GM21825 (cell line): Measurements from ENCODE around the gene MIER2.
"Not testable (repeated sequence)": the region's sequence is repeated elsewhere in the genome, so short reads cannot be mapped to it uniquely, and the experiment has no call there.

Experiments
- ATAC-seq: cut with Tn5 transposase; IDR thresholded peaks from one replicate; pipeline ENCODE4 v1.9.1; 2021; ENCODE audit warnings: mild to moderate bottlenecking, moderate library complexity; ENCODE audit not compliant: unreplicated experiment

Gene MIER2

GRCh38 chr19:364496-365287 lies 20.1 kb upstream of the MIER2 start:
- ATAC-seq: no peak

GRCh38 chr19:362683-363082 lies 18.1 kb upstream of the MIER2 start:
- no peak for ATAC-seq

- no peak for ATAC-seq
Measured at GRCh38 chr19:362154-362553, 17.6 kb upstream of the MIER2 start.

- ATAC-seq: no peak
Measured at GRCh38 chr19:359653-359925, 15.0 kb upstream of the MIER2 start.

GRCh38 chr19:355536-355935 lies 10.9 kb upstream of the MIER2 start:
- not testable (repeated sequence) for ATAC-seq

GRCh38 chr19:355134-355533 lies 10.5 kb upstream of the MIER2 start:
- ATAC-seq: no peak

- ATAC-seq: no peak
Measured at GRCh38 chr19:351976-352625, 7.5 kb upstream of the MIER2 start.

GRCh38 chr19:347946-348861 lies 3.6 kb upstream of the MIER2 start:
- ATAC-seq: no peak

- ATAC-seq: no peak
Measured at GRCh38 chr19:345320-345879, 804 bp upstream of the MIER2 start.

- ATAC-seq: peak; percentile 13
Measured at GRCh38 chr19:343941-344624, 513 bp downstream of the MIER2 start.

GRCh38 chr19:343451-343931 lies 1.1 kb downstream of the MIER2 start:
- ATAC-seq: no peak

GRCh38 chr19:342801-343421 lies 1.7 kb downstream of the MIER2 start:
- no peak for ATAC-seq

GRCh38 chr19:342128-342455 lies 2.5 kb downstream of the MIER2 start:
- no peak for ATAC-seq

GRCh38 chr19:341386-342127 lies 3.0 kb downstream of the MIER2 start:
- ATAC-seq: no peak

- ATAC-seq: no peak
Measured at GRCh38 chr19:340620-341385, 3.8 kb downstream of the MIER2 start.

GRCh38 chr19:339262-339887 lies 5.2 kb downstream of the MIER2 start:
- no peak for ATAC-seq

GRCh38 chr19:338421-338820 lies 6.2 kb downstream of the MIER2 start:
- no peak for ATAC-seq

- no peak for ATAC-seq
Measured at GRCh38 chr19:336067-336614, 8.5 kb downstream of the MIER2 start.
